ENCODE results near the gene SAT2.

Gene SAT2

GRCh38 chr17:7652388-7653356 lies 25.1 kb upstream of the SAT2 start (continued):
- no peak for TF ChIP-seq ZNF514 (tag by site-specific recombination; IDR thresholded peaks at IDR 0.05)
- no peak for TF ChIP-seq ZNF214 (tag by site-specific recombination; IDR thresholded peaks at IDR 0.05; ENCODE audit: borderline replicate concordance)
- TF ChIP-seq, protein P1, sequence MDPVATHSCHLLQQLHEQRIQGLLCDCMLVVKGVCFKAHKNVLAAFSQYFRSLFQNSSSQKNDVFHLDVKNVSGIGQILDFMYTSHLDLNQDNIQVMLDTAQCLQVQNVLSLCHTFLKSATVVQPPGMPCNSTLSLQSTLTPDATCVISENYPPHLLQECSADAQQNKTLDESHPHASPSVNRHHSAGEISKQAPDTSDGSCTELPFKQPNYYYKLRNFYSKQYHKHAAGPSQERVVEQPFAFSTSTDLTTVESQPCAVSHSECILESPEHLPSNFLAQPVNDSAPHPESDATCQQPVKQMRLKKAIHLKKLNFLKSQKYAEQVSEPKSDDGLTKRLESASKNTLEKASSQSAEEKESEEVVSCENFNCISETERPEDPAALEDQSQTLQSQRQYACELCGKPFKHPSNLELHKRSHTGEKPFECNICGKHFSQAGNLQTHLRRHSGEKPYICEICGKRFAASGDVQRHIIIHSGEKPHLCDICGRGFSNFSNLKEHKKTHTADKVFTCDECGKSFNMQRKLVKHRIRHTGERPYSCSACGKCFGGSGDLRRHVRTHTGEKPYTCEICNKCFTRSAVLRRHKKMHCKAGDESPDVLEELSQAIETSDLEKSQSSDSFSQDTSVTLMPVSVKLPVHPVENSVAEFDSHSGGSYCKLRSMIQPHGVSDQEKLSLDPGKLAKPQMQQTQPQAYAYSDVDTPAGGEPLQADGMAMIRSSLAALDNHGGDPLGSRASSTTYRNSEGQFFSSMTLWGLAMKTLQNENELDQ (tag by site-specific recombination; IDR thresholded peaks at IDR 0.05; ENCODE audit: low read depth) = no peak
- no peak for TF ChIP-seq RBAK (tag by site-specific recombination; IDR thresholded peaks at IDR 0.05)
- TF ChIP-seq REST (tag by site-specific recombination; IDR thresholded peaks at IDR 0.05) = peak; percentile 69
- TF ChIP-seq ZNF155 (tag by site-specific recombination; IDR thresholded peaks at IDR 0.05) = no peak
- no peak for TF ChIP-seq ZNF843 (tag by site-specific recombination; IDR thresholded peaks at IDR 0.05)
- TF ChIP-seq ZNF555 (tag by site-specific recombination; conservative IDR thresholded peaks at IDR 0.05) = no peak
- TF ChIP-seq ZNF707 (tag by site-specific recombination; IDR thresholded peaks at IDR 0.05) = no peak
- TF ChIP-seq, protein P2, sequence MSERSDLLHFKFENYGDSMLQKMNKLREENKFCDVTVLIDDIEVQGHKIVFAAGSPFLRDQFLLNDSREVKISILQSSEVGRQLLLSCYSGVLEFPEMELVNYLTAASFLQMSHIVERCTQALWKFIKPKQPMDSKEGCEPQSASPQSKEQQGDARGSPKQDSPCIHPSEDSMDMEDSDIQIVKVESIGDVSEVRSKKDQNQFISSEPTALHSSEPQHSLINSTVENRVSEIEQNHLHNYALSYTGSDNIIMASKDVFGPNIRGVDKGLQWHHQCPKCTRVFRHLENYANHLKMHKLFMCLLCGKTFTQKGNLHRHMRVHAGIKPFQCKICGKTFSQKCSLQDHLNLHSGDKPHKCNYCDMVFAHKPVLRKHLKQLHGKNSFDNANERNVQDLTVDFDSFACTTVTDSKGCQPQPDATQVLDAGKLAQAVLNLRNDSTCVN (tag by site-specific recombination; optimal IDR thresholded peaks at IDR 0.05) = no peak
- TF ChIP-seq, protein P3, sequence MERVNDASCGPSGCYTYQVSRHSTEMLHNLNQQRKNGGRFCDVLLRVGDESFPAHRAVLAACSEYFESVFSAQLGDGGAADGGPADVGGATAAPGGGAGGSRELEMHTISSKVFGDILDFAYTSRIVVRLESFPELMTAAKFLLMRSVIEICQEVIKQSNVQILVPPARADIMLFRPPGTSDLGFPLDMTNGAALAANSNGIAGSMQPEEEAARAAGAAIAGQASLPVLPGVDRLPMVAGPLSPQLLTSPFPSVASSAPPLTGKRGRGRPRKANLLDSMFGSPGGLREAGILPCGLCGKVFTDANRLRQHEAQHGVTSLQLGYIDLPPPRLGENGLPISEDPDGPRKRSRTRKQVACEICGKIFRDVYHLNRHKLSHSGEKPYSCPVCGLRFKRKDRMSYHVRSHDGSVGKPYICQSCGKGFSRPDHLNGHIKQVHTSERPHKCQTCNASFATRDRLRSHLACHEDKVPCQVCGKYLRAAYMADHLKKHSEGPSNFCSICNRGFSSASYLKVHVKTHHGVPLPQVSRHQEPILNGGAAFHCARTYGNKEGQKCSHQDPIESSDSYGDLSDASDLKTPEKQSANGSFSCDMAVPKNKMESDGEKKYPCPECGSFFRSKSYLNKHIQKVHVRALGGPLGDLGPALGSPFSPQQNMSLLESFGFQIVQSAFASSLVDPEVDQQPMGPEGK (tag by site-specific recombination; IDR thresholded peaks at IDR 0.05) = no peak
- TF ChIP-seq ZNF76 (tag by site-specific recombination; IDR thresholded peaks at IDR 0.05; ENCODE audit: borderline replicate concordance, low read depth) = no peak

- Histone ChIP-seq H3K27ac (ENCODE audit: extremely low read depth, low read depth, low read length) (peak overlapping the region; percentile 39; the same call in 1 of the 2 replicates), H3K4me3 (ENCODE audit: low read depth, low read length) (peak overlapping the region; percentile 38), H3K36me3 (ENCODE audit: control insufficient read depth in 2 of 2, insufficient read depth in 1 of 2, low read length in 2 of 2) (no peaks in the 10 kb centered on the region), H3K9me3 (ENCODE audit: control insufficient read depth, insufficient read depth, low read depth, low read length) (no peaks in the 10 kb centered on the region), H3K4me1 (ENCODE audit: control insufficient read depth, insufficient read depth, low read length) (peaks cover 5% of the 10 kb centered on the region)
- ChIA-PET POLR2A (interaction anchor here (0.6 to 5.3 kb wide), 12 partner anchors 16 to 468 kb away, joined by 3 to 113 read pairs (median 6); partner anchors contain the start of genes EFNB3, MPDU1, PLSCR3 and SAT2), CTCF (interaction anchor here (0.6 to 7.2 kb wide), 6 partner anchors 10 to 92 kb away, joined by 3 to 57 read pairs (median 4); partner anchors contain the start of gene WRAP53)
- TF ChIP-seq ZNF155 (tag by site-specific recombination; IDR thresholded peaks at IDR 0.05) = no peak
- peak; percentile 97 for TF ChIP-seq GLIS1 (tag by site-specific recombination; IDR thresholded peaks at IDR 0.05)
- no peak for TF ChIP-seq ZFP37 (tag by site-specific recombination; IDR thresholded peaks at IDR 0.05)
- TF ChIP-seq ZNF121 (tag by site-specific recombination; IDR thresholded peaks at IDR 0.05) = no peak
- TF ChIP-seq ZNF341 (tag by site-specific recombination; IDR thresholded peaks at IDR 0.05; ENCODE audit: low read depth) = no peak; the same call in 1 of the 2 replicates
- TF ChIP-seq EGR2 (tag by site-specific recombination; IDR thresholded peaks at IDR 0.05; ENCODE audit: low read depth) = peak; percentile 67
- TF ChIP-seq ZNF776 (tag by site-specific recombination; IDR thresholded peaks at IDR 0.05; ENCODE audit: borderline replicate concordance) = no peak
- TF ChIP-seq ZNF473 (tag by site-specific recombination; IDR thresholded peaks at IDR 0.05) = no peak
- TF ChIP-seq ZNF175 (tag by site-specific recombination; IDR thresholded peaks at IDR 0.05) = no peak
- no peak for TF ChIP-seq HOXA7 (CRISPR knock-in tag; IDR thresholded peaks at IDR 0.05; ENCODE audit: borderline replicate concordance)
- TF ChIP-seq ZNF132 (tag by site-specific recombination; IDR thresholded peaks at IDR 0.05; ENCODE audit: borderline replicate concordance) = no peak
- TF ChIP-seq ZNF747 (tag by site-specific recombination; IDR thresholded peaks at IDR 0.05) = no peak
- TF ChIP-seq, protein P4, sequence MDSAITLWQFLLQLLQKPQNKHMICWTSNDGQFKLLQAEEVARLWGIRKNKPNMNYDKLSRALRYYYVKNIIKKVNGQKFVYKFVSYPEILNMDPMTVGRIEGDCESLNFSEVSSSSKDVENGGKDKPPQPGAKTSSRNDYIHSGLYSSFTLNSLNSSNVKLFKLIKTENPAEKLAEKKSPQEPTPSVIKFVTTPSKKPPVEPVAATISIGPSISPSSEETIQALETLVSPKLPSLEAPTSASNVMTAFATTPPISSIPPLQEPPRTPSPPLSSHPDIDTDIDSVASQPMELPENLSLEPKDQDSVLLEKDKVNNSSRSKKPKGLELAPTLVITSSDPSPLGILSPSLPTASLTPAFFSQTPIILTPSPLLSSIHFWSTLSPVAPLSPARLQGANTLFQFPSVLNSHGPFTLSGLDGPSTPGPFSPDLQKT (IDR thresholded peaks at IDR 0.05; ENCODE audit: borderline replicate concordance, low read depth, low read length) = no peak
Measured at GRCh38 chr17:7651665-7652387, 24.2 kb upstream of the SAT2 start.
